ENCODE measurements around the gene FBXL7. TPM values are rescaled to one million over a fixed set of nuclear protein-coding genes. Genes with fewer than 3 reads are reported as not detected.

The FBXL7 gene
- total and polyA plus RNA-seq, 2 donors (not counting 1 experiment from before 2014, with no cell fraction given): not detected

DNA sequence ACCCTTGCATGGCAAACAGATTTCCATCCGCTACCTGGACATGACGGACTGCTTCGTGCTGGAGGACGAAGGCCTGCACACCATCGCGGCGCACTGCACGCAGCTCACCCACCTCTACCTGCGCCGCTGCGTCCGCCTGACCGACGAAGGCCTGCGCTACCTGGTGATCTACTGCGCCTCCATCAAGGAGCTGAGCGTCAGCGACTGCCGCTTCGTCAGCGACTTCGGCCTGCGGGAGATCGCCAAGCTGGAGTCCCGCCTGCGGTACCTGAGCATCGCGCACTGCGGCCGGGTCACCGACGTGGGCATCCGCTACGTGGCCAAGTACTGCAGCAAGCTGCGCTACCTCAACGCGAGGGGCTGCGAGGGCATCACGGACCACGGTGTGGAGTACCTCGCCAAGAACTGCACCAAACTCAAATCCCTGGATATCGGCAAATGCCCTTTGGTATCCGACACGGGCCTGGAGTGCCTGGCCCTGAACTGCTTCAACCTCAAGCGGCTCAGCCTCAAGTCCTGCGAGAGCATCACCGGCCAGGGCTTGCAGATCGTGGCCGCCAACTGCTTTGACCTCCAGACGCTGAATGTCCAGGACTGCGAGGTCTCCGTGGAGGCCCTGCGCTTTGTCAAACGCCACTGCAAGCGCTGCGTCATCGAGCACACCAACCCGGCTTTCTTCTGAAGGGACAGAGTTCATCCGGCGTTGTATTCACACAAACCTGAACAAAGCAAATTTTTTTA, 436.7 kb downstream of the FBXL7 start:
- no peak overlapping the region for H3K27ac ChIP-seq (ENCODE audit: low read length in 2 of 2)
- TF ChIP-seq EZH2 (IDR thresholded peaks at IDR 0.05; ENCODE audit: borderline replicate concordance, insufficient read depth, low read depth, low read length, poor library complexity, severe bottlenecking): no peak
- TF ChIP-seq, protein P1, sequence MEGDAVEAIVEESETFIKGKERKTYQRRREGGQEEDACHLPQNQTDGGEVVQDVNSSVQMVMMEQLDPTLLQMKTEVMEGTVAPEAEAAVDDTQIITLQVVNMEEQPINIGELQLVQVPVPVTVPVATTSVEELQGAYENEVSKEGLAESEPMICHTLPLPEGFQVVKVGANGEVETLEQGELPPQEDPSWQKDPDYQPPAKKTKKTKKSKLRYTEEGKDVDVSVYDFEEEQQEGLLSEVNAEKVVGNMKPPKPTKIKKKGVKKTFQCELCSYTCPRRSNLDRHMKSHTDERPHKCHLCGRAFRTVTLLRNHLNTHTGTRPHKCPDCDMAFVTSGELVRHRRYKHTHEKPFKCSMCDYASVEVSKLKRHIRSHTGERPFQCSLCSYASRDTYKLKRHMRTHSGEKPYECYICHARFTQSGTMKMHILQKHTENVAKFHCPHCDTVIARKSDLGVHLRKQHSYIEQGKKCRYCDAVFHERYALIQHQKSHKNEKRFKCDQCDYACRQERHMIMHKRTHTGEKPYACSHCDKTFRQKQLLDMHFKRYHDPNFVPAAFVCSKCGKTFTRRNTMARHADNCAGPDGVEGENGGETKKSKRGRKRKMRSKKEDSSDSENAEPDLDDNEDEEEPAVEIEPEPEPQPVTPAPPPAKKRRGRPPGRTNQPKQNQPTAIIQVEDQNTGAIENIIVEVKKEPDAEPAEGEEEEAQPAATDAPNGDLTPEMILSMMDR (IDR thresholded peaks at IDR 0.05): no peak
- no peaks in the 10 kb centered on the region for H3K36me3 ChIP-seq (replicated peaks in 1 of 2; ENCODE audit: control extremely low read depth in 1 of 2, control insufficient read depth in 1 of 2, extremely low read depth in 1 of 2, insufficient read depth in 2 of 2, low read length in 1 of 2)
- H3K4me3 ChIP-seq (ENCODE audit: control extremely low read depth in 1 of 5, extremely low read depth in 1 of 5, insufficient read depth in 1 of 5, low read depth in 2 of 5, low read length in 4 of 5): no peak overlapping the region
- H3K9me3 ChIP-seq (ENCODE audit: control extremely low read depth in 1 of 3, control insufficient read depth in 2 of 3, insufficient read depth in 1 of 3, low read length in 2 of 3): peaks cover 0 to 17% (median 0%) of the 10 kb centered on the region in 3 donors
- DNase-seq (no peak), ATAC-seq (ENCODE audit: low read depth) (no peak)
- ChIA-PET CTCF (no interaction called here), POLR2A (no interaction called here)
- H3K79me2 ChIP-seq (ENCODE audit: control insufficient read depth, insufficient read depth, low read length): no peaks in the 10 kb centered on the region
- H3K9ac ChIP-seq (ENCODE audit: low read length): no peak overlapping the region
- no peak overlapping the region for H2AFZ ChIP-seq (ENCODE audit: insufficient read depth, low read depth, low read length, poor library complexity, severe bottlenecking)
- H4K20me1 ChIP-seq (ENCODE audit: control insufficient read depth, insufficient read depth, low read length, poor library complexity, severe bottlenecking): no peaks in the 10 kb centered on the region
- Mint-ChIP-seq H3K27ac (no peak overlapping the region), H3K4me3 (no peak overlapping the region), H3K9me3 (ENCODE audit: insufficient read depth) (peaks cover 6% of the 10 kb centered on the region), H3K4me1 (no peaks in the 10 kb centered on the region), H3K27me3 (no peaks in the 10 kb centered on the region)
- H3K27me3 ChIP-seq (replicated peaks in 1 of 4; ENCODE audit: control extremely low read depth in 1 of 4, control insufficient read depth in 3 of 4, insufficient read depth in 4 of 4, low read length in 3 of 4): no peaks in the 10 kb centered on the region
- intact Hi-C loops (cut with micrococcal nuclease): no loop called here
- no peak overlapping the region for H3K4me2 ChIP-seq (replicated peaks; ENCODE audit: low read depth, low read length, poor library complexity, severe bottlenecking)
- WGBS (ENCODE audit: insufficient coverage): 97% methylated on average over 60 of the region's 60 CpGs
- H3K4me1 ChIP-seq (ENCODE audit: control insufficient read depth in 2 of 2, insufficient read depth in 2 of 2, low read length in 2 of 2): no peaks in the 10 kb centered on the region

DNA sequence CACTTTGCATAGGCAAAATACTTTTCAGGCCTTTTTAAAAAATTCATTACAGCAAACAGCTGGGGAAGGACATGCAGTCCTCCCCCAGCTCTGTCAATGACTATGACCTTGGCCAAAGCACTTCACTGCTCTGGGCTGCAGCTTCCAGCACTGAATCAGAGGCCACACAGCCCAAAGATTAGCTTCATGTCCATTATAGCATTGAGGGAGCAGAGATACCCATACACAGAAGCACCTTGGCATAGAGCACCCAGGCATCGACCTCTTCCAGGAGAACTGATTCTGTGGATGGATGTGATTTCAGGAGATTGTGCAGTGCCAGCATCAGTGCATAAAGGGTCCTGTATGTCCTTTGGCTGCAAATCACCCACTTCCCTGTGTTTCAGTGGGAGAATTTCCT, 437.7 kb downstream of the FBXL7 start:
- Histone ChIP-seq H3K4me2 (replicated peaks; ENCODE audit: low read depth, low read length, poor library complexity, severe bottlenecking) (no peak overlapping the region), H2AFZ (ENCODE audit: insufficient read depth, low read depth, low read length, poor library complexity, severe bottlenecking) (no peak overlapping the region), H3K4me3 (ENCODE audit: control extremely low read depth in 1 of 5, extremely low read depth in 1 of 5, insufficient read depth in 1 of 5, low read depth in 2 of 5, low read length in 4 of 5) (no peak overlapping the region), H3K9ac (ENCODE audit: low read length) (no peak overlapping the region), H4K20me1 (ENCODE audit: control insufficient read depth, insufficient read depth, low read length, poor library complexity, severe bottlenecking) (no peaks in the 10 kb centered on the region), H3K9me3 (ENCODE audit: control extremely low read depth in 1 of 3, control insufficient read depth in 2 of 3, insufficient read depth in 1 of 3, low read length in 2 of 3) (peaks cover 0 to 17% (median 0%) of the 10 kb centered on the region in 3 donors), H3K79me2 (ENCODE audit: control insufficient read depth, insufficient read depth, low read length) (no peaks in the 10 kb centered on the region), H3K4me1 (ENCODE audit: control insufficient read depth in 2 of 2, insufficient read depth in 2 of 2, low read length in 2 of 2) (no peaks in the 10 kb centered on the region), H3K27me3 (replicated peaks in 1 of 4; ENCODE audit: control extremely low read depth in 1 of 4, control insufficient read depth in 3 of 4, insufficient read depth in 4 of 4, low read length in 3 of 4) (no peaks in the 10 kb centered on the region), H3K36me3 (replicated peaks in 1 of 2; ENCODE audit: control extremely low read depth in 1 of 2, control insufficient read depth in 1 of 2, extremely low read depth in 1 of 2, insufficient read depth in 2 of 2, low read length in 1 of 2) (no peaks in the 10 kb centered on the region), H3K27ac (ENCODE audit: low read length in 2 of 2) (no peak overlapping the region)
- H3K27me3 Mint-ChIP-seq: no peaks in the 10 kb centered on the region
- H3K4me3 Mint-ChIP-seq: no peak overlapping the region
- H3K4me1 Mint-ChIP-seq: no peaks in the 10 kb centered on the region
- intact Hi-C loops (cut with micrococcal nuclease): no loop called here
- ChIA-PET CTCF (no interaction called here), POLR2A (no interaction called here)
- H3K27ac Mint-ChIP-seq: no peak overlapping the region
- DNase-seq (no peak), ATAC-seq (ENCODE audit: low read depth) (no peak)
- TF ChIP-seq EZH2 (IDR thresholded peaks at IDR 0.05; ENCODE audit: borderline replicate concordance, insufficient read depth, low read depth, low read length, poor library complexity, severe bottlenecking): no peak
- TF ChIP-seq, protein P1 (IDR thresholded peaks at IDR 0.05): no peak
- H3K9me3 Mint-ChIP-seq (ENCODE audit: insufficient read depth): peaks cover 6% of the 10 kb centered on the region
- no CpG with 5 or more reads among the region's 1 CpG for WGBS (ENCODE audit: insufficient coverage)

All from B cell (primary cell).